GM19372 (cell line): ENCODE results near the gene CACNA2D3.
"Not testable (repeated sequence)": the region's sequence is repeated elsewhere in the genome, so short reads cannot be mapped to it uniquely, and the experiment has no call there.

ENCODE experiments used
- ATAC-seq: cut with Tn5 transposase; IDR thresholded peaks from one replicate; pipeline ENCODE4 v1.9.1; 2021; ENCODE audit warnings: mild to moderate bottlenecking, low read depth, moderate library complexity; ENCODE audit not compliant: unreplicated experiment

Gene CACNA2D3

DNA sequence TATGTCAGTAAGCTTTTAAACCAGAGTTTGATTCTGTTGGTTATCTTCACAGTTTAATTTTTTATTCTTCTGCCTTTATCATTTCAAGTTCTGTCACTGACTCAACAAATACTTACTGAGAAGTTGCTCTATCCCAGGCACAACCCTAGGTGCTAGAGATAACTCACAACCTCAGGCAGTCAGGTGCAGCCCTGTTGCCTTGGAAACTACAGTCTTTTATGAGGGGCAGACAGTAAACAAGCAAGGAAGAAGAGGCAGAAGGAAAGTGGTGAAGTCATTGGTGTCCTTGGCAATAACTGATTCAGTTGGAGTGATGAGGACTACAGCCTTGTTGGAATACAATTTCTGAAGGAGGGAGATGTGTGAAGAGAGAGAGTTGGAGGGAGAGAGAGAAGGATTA, 947.6 kb downstream of the CACNA2D3 start:
- ATAC-seq, result no peak

DNA sequence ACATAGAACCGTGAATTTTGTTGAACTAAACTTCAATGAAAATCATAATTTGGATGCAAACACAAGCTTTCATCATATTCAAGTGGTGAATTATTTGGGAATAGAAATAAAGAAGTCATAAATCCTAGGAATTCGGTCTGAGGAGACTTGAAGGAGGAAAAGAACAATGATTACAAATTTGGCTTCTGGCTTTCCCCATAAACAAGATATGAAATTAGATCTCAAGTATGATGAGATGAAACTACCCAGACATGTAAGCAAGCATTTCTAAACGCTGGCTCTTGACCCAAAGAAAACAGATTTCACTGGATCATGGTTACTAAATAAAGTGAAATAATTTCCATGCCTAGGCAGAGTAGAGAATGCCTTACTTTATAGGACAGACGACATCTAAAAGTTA, 952.4 kb downstream of the CACNA2D3 start:
- ATAC-seq, result no peak

DNA sequence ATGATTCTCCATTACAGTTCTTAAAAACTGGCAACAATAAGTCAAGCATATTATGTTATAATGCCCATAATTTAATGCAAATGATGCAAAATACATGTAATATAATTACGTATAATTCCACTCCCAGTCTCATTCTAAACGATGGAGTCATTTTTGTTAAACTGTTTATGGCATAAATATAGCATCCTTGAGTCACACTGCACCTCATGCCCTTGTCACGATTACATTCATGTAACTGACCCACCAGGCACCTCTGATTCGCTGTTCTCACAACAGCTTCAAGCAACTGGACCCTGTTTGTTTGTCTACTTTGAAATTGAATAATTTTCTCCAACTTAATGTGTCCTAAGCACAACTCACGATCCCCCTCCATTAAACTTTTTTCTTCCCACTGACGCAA, 953.5 kb downstream of the CACNA2D3 start:
- ATAC-seq, result no peak

DNA sequence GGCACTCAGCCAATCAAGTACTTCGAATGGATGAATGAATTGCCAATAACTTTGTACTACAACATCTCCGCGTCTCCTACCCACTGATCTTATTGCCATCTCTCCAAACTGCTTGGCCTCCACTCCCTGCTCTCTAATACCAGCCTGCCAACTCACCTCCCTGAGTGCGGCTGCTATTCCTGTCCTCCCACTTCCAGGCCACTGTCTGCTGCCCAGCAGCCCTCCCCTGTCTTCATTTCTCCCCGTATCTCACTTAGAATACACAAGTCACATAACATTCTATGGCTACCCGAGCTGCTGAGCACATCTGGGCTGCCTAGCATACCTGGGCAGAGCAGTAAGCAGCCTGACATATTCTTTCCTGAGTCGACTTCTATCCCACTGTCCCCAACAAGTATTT, 955.4 kb downstream of the CACNA2D3 start:
- no peak for ATAC-seq

DNA sequence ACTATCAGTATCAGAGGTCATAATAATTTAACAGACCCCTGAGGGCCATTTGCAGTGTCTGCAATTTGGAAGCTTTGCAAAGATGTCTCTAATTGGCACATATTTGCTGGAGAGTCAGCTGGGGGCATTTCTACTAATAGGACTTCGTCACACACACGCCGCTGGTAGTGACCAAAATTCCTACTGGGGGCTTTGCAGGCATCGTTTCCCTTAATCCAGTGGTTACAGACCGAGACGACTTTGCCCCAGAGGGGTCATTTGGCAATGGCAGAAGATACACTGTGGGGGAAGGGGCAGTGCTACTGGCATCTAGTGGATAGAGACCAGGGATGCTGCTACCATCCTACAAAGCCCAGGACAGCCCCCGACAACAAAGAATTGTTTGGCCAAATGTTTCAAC, 956.5 kb downstream of the CACNA2D3 start:
- no peak for ATAC-seq

DNA sequence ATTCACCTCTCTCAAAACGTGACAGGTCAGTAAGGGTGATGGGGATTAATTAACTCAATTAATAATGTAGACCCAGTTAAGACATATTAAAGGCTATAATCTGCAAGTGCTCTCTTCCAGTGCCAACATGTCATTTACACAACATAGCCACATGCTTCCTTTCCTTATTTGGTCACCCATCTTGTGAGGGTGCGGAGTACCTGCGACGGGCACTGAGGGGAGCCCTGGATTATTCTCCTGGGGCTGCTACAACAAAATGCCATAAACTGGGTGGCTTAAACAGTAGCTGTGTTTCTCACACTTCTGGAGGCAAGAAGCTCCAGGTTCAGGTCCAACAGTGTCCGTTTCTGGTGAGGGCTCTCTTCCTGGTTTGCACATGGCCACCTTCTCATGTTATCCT, 962.9 kb downstream of the CACNA2D3 start:
- no peak for ATAC-seq

DNA sequence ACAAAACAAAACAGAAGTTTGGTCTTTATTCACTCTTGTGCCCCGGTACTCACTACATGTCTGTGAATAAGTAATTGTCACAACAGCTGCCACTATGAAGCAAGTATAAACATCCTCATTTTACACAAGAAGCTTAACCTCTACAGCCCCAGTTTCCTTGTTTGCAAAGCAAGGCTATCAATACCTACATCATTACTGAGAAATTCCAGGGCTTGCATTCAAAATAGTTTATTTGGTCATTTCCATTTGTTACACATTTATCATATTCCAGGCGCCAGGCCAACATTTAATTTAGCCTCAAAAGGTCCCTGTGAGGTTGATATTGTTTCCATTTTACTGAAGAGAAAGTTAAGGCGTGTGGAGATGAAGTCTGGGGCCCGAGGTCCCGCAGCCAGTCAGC, 966.9 kb downstream of the CACNA2D3 start:
- no peak for ATAC-seq

DNA sequence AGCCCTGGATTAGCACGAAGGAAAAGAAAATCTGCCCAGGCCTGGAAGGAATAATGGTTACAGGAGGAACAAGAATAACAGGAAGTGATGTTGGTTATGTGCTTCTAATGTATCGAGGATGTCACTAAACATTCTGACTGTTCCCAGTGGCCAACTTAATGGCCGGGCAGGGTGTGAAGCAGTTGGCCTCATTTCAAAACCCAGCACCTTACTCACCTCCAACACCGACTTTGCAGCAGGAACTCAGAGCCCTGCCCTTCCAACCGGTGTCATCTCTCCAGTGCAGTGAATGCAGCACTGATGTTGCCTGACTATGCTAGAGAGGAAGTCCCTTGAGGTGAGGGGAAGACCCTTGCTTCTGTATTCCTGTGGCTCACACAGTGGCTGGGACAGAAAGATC, 967.9 kb downstream of the CACNA2D3 start:
- ATAC-seq, result no peak

DNA sequence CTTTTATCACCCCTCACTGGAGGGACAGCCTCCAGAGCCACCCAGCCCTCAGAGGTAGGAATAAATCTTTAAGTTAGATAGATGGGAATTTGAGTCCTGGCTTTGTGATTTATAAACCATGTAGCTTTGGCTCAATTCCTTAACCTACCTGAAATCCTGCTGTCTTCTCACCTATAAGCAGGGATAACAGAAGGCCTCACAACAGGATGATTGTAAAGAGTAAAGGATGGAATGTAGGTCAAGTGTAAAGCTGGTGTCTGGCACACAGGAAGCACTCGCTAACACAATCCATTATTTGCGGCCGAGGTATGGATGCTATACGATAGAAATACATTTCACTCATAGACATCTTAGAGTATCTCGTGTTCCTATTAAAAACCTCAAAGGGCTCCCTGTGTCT, 968.4 kb downstream of the CACNA2D3 start:
- no peak for ATAC-seq

DNA sequence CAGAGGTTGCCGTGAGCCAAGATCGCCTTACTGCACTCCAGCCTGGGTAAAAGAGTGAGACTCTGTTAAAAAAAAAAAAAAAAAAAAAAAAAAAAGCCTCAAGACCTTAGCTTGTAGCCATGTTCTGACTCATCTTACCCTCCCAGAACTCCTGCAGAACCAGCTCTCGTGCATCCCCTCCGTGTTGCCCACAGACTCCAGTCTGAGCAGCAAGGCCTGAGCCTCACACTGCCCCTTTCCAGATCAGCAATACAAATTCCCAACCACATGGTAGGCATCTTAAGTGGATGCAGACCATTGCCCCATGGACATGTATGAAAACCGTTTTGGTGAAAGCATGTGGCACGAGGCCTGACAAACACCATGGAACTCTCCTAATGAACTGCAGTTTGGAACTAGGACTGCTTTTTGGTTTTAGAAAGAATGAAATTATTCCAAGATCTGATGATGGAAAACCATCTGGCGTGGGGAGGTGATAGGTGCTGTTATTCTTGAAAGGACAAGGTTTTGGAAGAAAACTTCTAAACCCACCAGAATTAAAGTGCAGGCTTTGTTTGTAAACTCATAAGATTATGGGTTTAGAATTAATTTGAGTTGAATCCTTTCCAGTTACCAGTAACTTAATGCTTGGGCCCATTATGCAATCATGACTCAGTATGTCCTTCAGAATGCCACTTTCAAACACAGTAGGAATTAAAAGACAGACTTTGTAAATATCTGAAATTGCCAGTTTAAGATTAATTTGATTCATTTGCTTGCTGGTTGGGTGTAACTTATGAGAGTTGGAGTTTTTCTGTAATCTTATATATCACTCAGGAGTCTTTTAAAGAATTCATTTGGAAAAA, 969.3 kb downstream of the CACNA2D3 start:
- no peak for ATAC-seq

DNA sequence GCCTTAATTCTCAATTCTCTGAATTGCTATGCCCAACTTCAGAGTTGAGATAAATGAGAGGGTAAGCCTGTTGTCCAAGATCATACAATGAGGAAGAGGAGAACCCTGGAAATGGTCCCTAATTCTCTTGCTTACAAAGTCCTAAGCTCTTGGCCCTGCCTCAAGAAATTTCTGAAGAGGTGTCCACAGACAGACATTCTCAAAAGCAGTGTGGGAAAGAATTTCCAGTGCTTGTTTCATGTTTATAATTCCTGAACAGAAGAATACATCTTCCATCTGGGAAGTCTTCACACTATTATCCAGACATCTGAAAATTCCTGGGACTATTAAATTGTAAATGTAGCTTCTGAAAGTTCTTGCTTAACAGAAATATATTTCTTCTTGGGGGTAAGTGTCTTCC, 972.3 kb downstream of the CACNA2D3 start:
- no peak for ATAC-seq

DNA sequence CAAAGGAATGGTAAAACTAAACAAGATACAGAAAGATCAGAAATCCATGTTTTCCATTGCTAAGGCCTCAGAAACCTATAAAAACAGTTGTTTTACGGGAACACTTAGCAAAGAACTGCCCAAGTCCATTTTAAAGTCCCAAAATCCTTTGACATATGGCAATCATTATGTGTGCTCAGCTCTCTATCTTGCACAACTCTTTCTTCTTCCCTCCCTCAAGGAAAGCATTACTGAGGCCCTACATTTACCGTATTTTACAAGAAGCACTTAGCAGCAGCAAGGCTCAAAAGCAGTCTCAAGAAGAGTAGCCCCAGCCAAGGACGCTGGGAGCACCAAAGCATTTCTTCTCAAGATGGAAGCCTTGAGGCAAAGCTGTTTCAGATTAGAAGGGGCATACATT, 975.1 kb downstream of the CACNA2D3 start:
- ATAC-seq, result no peak

DNA sequence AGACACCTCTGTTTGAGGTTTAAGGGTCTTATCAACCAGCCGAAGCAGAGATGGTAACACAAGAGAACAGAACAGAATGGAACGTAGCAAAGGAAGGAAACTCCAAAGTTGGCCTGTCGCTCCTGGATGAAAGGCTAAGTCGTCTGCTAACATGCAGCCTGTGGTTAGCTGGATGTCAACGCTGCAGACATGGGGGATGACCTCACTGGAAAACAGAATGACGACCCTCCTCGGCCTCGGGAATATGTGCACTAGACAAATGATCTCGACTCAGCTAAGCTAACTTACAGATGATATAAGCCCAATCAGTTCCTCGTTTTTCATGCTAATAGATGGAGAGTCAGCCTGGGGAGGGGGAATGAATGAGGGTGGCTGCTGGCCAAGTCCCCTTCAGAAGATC, 983.3 kb downstream of the CACNA2D3 start:
- no peak for ATAC-seq

DNA sequence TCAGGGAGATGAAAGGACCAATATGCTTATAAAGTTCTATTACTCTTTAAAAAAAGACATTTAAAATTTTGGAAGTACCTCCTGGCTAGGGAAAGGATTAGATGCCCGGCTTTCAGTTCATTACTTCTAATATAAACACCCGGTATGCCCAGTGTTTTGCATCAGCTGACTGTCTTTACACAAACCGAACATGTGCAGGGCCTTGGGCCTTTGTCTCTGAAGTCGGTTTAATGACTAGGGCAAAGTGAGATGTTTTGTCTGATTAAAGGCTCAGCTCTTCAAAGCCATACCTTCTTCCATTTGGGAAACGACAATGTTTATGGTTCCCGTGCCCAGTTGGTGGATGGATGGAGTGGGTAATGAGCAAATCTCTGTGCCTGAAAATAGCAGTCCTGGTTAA, 984.8 kb downstream of the CACNA2D3 start:
- no peak for ATAC-seq

DNA sequence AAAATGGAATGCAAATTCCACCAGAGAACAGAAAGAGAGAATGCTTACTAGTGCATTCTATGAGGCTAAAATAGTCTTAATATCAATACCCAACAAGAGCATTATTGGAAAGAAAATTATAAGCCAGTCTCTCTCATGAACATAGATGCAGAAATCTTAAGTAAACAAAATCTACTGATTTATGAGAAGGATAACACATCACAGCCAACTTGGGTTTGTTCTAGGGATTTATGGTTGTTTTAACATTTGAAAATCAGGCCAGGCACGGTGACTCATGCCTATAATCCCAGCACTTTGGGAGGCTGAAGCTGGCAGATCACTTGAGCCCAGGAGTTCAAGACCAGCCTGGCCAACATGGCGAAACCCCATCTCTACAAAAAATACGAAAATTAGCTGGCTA, 989.6 kb downstream of the CACNA2D3 start:
- not testable (repeated sequence) for ATAC-seq

DNA sequence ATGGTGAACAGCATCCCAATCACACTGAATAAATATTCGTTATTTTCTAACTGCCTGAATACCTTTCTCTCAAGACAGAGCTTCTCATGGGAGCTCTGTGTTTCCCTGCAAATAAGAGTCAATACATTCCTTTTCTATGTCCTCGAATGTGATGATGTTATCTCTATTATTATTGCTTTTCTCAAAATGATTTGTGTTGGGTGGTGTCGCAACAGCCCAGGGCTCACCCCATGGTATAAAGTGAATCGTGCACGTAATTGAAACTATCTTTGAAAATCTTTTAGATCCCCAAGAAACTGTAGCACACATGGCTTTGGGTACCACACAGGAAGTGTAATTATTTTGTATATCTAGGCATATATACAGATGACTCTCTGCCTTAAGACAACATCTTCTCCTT, 996.1 kb downstream of the CACNA2D3 start:
- no peak for ATAC-seq

DNA sequence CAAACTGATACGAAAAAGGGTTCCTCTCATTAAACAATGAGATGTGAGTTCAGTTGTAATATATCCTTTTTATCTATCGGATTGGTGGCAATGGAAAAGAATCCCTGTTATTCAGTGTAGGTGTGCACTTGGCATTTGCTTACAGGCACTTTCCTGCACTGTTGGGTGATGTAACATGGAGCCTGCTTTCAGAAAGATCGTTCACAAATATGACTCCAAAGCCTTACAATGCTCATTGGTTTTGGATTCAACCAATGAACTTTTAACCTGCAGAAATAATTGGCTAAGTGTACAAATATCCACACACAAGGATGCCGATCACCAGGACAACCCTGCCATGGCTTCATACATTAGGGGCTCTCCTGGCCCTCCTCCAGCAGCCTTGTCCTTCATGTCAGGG, 996.9 kb downstream of the CACNA2D3 start:
- no peak for ATAC-seq

DNA sequence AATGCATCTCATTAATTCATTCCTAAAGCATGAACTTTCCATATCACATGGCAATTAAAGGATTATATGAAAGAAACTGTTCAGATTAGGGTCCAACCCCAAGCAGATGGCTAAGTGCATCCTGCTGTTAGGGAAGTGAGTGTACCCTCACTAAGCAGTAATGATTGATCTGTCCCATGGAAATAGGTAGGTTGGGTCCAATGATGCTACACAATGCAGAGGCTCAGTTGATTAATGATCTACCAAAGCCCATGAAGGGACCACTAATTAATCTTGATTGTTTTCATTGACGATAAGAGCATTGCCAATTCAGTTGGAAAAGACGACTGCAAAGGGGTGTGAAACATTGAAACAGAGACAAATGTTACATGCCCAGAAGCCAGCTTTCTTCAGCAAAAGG, 1000.0 kb downstream of the CACNA2D3 start:
- ATAC-seq, result no peak
